ENCODE measurements around the gene KCNT1.

KCNT1 gene

GRCh38 chr9:135769489-135770202 is 67.7 kb downstream of the KCNT1 start:
- no peak for DNase-seq

GRCh38 chr9:135770203-135770535 is 68.2 kb downstream of the KCNT1 start:
- DNase-seq, result no peak

GRCh38 chr9:135770771-135771170 is 68.8 kb downstream of the KCNT1 start:
- DNase-seq, result no peak

- DNase-seq, result no peak
Measured at GRCh38 chr9:135771401-135772051, 69.5 kb downstream of the KCNT1 start.

GRCh38 chr9:135772056-135772646 is 70.2 kb downstream of the KCNT1 start:
- DNase-seq, result no peak

- DNase-seq, result no peak
Measured at GRCh38 chr9:135772702-135773493, 70.9 kb downstream of the KCNT1 start.

- DNase-seq, result no peak
Measured at GRCh38 chr9:135773530-135774238, 71.7 kb downstream of the KCNT1 start.

GRCh38 chr9:135774239-135774747 is 72.3 kb downstream of the KCNT1 start:
- DNase-seq, result no peak

GRCh38 chr9:135774794-135775525 is 73.0 kb downstream of the KCNT1 start:
- no peak for DNase-seq

GRCh38 chr9:135775911-135776310 is 73.9 kb downstream of the KCNT1 start:
- no peak for DNase-seq

- DNase-seq, result no peak
Measured at GRCh38 chr9:135776893-135777622, 75.1 kb downstream of the KCNT1 start.

GRCh38 chr9:135777623-135778177 is 75.7 kb downstream of the KCNT1 start:
- no peak for DNase-seq

- no peak for DNase-seq
Measured at GRCh38 chr9:135778421-135778820, 76.4 kb downstream of the KCNT1 start.

GRCh38 chr9:135779571-135779970 is 77.6 kb downstream of the KCNT1 start:
- DNase-seq, result no peak

GRCh38 chr9:135780086-135780485 is 78.1 kb downstream of the KCNT1 start:
- DNase-seq, result no peak

- no peak for DNase-seq
Measured at GRCh38 chr9:135780626-135781025, 78.6 kb downstream of the KCNT1 start.

- DNase-seq, result no peak
Measured at GRCh38 chr9:135782946-135783345, 81.0 kb downstream of the KCNT1 start.

GRCh38 chr9:135783540-135784245 is 81.7 kb downstream of the KCNT1 start:
- no peak for DNase-seq

- no peak for DNase-seq
Measured at GRCh38 chr9:135785013-135785575, 83.1 kb downstream of the KCNT1 start.

GRCh38 chr9:135786146-135786690 is 84.2 kb downstream of the KCNT1 start:
- no peak for DNase-seq
